DND-41 (cell line): ENCODE results near the gene FMR1.

Source experiments
- CTCF ChIP-seq: IDR thresholded peaks from 2 replicates; pipeline ENCODE4 v1.5.1; 2012; ENCODE audit warnings: borderline replicate concordance, low read length, moderate library complexity, mild to moderate bottlenecking; ENCODE audit not compliant: poor library complexity, severe bottlenecking; ENCODE audit errors: extremely low read depth
- EZH2 ChIP-seq: IDR thresholded peaks from 3 replicates; pipeline ENCODE4 v1.6.1; 2012; ENCODE audit warnings: borderline replicate concordance, low read depth, mild to moderate bottlenecking, moderate library complexity, low read length, inconsistent platforms; ENCODE audit not compliant: severe bottlenecking

- TF ChIP-seq CTCF (no peak), EZH2 (no peak)
Observed at GRCh38 chrX:147884958-147885357, 26.8 kb upstream of the FMR1 start.
